Measurements from ENCODE around the gene SPDYE2B. TPM values are rescaled to one million over a fixed set of nuclear protein-coding genes. Genes with fewer than 3 reads are reported as not detected.
"Not testable (repeated sequence)": the region's sequence is repeated elsewhere in the genome, so short reads cannot be mapped to it uniquely, and the experiment has no call there.

The SPDYE2B gene, protein sequence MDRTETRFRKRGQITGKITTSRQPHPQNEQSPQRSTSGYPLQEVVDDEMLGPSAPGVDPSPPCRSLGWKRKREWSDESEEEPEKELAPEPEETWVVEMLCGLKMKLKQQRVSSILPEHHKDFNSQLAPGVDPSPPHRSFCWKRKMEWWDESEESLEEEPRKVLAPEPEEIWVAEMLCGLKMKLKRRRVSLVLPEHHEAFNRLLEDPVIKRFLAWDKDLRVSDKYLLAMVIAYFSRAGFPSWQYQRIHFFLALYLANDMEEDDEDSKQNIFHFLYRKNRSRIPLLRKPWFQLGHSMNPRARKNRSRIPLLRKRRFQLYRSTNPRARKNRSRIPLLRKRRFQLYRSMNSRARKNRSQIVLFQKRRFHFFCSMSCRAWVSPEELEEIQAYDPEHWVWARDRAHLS
- not detected for total RNA-seq

DNA sequence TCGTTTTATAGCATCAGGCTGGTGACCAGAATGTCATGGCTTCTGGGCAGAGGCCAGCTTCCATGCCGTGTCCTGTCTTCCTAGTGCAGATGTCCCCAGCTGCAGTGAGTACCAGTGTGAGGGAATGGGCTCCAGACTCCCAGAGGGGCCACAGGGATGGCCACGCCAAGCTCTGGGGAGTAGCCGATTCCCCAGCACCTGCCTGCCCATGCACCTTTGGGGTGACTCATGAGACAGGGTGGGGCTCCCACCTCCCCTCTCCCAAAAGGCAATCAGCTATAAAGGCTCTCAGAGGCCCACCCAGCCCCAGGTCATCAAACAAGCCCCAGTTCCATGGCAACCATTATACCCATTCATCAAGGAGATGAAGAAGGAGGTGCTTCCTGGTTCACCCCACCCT lies at the start of gene SPDYE2B:
Gene SPDYE2B (plus strand): TSS at position 396 of the 400 bp plus-strand sequence. CDS start 2,030 bp downstream, outside the sequence.
- not testable (repeated sequence) for H3K4me3 Mint-ChIP-seq

DNA sequence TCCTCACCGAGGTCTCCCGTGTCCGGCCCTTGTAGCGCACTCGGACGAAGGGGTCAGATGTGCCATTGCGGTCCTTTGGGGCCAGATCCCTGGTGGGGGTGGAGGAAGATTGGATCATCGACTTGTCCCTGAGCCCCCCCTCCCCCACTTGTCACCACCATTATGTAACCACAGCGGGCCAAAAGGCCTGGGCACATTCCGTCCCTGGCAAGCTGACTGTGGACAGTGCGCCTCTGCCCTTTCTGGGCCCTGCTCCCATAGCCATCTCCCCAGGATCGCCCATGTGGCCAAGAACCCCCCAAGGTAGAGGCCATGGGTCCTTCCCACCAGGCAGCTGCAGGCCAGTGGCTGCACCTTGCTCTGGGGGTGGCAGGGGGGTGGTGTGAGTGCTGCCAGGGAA lies 47.8 kb upstream of the SPDYE2B start:
- DNase-seq, H3K27ac Mint-ChIP-seq, H3K4me1 Mint-ChIP-seq, H3K36me3 Mint-ChIP-seq, H3K4me3 Mint-ChIP-seq, H3K27me3 Mint-ChIP-seq, H3K9me3 Mint-ChIP-seq: not testable (repeated sequence)

More for the DNA sequence above, at the start of gene SPDYE2B:
- not testable (repeated sequence) for H3K4me1 Mint-ChIP-seq, H3K36me3 Mint-ChIP-seq, DNase-seq, H3K27ac Mint-ChIP-seq, H3K27me3 Mint-ChIP-seq, H3K9me3 Mint-ChIP-seq

DNA sequence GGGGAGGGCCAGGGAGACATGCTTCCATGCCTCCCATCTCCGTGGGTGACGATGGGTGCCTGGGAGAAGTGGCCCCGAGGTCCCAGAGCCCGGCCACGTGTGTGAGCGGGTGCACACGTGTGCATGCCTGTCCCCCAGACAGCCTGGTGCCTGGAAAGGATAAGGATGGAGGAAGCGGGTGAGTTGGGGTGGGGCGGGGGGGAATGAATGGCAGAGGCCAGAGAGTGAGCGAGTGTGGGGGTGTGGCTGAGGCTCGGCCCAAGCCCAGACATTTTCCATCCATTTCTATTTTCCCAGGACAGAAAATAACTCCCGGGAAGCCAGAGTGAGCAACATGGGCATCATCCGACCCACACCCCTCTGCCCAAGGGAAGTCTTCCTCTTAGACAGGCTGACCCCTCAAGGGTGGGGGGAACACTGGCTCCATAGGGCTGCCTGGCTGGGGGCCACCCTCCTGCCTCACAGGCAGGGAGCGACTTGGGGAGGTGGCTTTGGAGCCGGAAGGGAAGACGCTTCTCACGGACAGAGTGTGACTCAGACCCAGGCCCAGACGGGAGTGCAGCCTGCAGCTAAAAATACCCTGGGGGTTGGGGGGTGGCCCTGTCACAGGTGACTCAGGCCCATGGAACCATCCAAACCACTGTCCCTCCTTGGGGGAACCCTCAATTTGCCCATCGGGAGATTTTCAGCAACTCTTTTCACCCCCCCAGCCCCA lies 45.5 kb upstream of the SPDYE2B start:
- not testable (repeated sequence) for H3K27ac Mint-ChIP-seq, DNase-seq, H3K27me3 Mint-ChIP-seq, H3K9me3 Mint-ChIP-seq, H3K4me1 Mint-ChIP-seq, H3K4me3 Mint-ChIP-seq, H3K36me3 Mint-ChIP-seq

DNA sequence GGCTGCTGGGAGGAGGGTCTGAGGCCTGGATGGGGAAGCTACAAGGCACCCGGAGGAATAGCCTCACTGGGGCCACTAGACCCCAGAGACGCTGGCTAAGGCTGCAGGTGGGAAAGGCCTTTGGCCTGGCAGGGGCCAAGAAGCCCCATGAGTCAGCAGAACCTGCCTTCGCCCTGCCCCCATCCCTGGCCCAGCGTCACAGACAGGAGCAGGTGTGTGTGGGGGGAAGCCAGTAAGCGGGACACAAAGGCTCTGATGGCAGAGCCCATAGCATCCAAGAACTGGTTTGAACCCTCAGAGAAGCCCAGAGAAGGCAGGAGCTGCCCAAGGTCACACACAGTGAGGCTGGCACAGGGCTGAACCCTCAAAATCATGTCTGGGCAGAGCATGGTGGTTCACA lies 43.3 kb upstream of the SPDYE2B start:
- H3K27ac Mint-ChIP-seq, H3K9me3 Mint-ChIP-seq, H3K27me3 Mint-ChIP-seq: not testable (repeated sequence)

DNA sequence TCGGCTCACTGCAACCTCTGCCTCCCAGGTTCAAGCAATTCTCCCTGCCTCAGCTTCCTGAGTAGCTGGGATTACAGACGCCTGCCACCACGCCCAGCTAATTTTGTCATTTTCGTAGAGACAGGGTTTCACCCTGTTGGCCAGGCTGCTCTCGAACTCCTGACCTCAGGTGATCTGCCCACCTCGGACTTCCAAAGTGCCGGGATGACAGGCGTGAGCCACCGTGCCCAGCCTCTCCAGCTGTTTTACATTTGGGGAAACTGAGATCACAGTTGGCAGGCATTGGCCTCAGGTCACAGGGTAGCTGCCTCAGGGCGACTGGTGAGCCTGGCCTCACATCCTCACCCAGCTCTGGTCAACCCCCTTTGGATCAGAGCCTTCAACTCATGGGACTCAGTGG lies 40.4 kb upstream of the SPDYE2B start:
- not testable (repeated sequence) for H3K4me3 Mint-ChIP-seq, H3K27me3 Mint-ChIP-seq, H3K27ac Mint-ChIP-seq, H3K9me3 Mint-ChIP-seq, H3K4me1 Mint-ChIP-seq, DNase-seq, H3K36me3 Mint-ChIP-seq

More for the DNA sequence above, 43.3 kb upstream of the SPDYE2B start:
- H3K4me3 Mint-ChIP-seq, H3K36me3 Mint-ChIP-seq, DNase-seq, H3K4me1 Mint-ChIP-seq: not testable (repeated sequence)

DNA sequence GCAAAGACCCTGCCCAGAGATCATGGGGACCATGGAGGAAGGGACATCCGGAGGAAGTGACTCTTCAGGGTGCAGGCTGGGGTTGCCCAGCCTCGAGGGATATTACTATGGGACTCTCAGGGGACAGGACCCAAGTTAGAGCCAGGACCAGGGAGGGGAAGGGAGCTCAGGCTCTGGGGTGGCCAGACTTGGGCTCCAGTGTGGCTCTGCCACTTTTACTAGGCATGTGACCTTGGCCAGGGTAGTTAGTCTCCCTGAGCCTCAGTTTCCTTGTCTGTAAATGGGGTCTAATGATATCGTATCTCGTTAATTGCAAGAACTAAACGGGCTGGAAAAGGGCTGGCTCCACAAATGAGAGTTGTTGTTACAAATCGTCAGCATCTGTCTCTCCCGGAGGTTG lies 39.7 kb upstream of the SPDYE2B start:
- H3K4me1 Mint-ChIP-seq, H3K4me3 Mint-ChIP-seq, H3K36me3 Mint-ChIP-seq, H3K27me3 Mint-ChIP-seq, DNase-seq, H3K9me3 Mint-ChIP-seq, H3K27ac Mint-ChIP-seq: not testable (repeated sequence)

DNA sequence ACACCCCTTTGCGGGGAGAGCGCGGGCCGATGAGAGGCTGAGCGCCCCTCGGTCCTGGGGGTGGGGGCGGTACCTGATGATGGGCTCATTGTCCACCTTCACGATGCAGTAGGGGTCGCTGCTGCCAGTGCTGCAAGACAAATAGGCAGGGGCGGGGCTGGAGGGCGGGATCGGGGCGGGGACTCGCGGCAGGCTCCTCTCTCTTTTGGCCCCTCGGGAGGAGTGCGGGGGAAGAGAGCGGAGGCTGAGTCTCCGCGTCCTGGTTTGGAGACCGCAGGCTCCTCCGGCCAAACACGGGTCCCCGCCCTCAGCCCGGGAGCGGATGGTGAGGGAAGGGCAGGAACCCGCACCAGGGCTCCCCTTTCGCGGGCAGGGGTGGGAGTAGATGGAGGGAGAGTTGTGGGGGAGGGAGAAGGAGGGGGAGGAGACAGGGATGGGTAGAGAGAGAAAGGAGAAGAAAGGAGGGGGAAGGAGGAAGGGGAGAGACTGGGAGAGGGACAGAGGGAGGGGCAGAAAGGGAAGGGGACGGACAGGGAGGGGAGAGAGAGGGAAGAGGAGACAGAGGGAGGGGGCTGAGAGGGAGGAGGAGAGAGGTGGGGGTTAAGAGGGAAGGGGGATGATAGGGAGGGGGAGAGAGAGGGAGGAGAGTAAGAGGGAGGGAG lies 39.0 kb upstream of the SPDYE2B start:
- H3K27me3 Mint-ChIP-seq, H3K27ac Mint-ChIP-seq, H3K36me3 Mint-ChIP-seq, H3K9me3 Mint-ChIP-seq, H3K4me1 Mint-ChIP-seq, H3K4me3 Mint-ChIP-seq, DNase-seq: not testable (repeated sequence)

DNA sequence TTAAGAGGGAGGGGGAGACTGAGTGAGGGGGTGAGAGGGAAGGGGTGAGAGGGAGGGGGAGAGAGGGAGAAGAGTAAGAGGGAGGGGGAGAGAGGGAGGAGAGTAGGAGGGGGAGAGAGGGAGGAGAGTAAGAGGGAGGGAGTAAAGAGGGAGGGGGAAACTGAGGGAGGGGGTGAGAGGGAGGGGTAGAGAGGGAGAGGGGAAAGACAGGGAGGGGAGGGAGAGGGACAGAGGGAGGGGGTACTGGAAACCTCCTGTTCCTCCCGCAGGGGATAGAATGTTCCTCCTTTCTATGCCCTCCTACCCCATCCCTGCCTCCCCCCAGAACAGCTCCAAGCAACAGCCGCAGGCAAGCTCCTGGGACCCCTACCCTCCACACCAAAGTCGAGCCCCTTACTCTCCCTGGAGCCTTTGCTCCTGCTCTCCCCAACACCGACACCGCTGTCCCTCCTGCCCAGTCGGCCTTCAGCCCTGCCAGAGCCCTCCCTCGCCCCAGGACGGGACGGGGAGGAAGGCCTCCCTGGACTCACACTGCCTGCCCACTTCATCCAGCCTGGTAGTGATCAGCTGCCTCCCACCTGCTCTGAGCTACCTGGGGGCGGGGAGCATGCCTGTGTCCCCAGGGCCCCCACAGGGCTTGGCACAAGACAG lies 38.3 kb upstream of the SPDYE2B start:
- not testable (repeated sequence) for H3K4me3 Mint-ChIP-seq, H3K9me3 Mint-ChIP-seq, H3K36me3 Mint-ChIP-seq, H3K27ac Mint-ChIP-seq, DNase-seq, H3K4me1 Mint-ChIP-seq, H3K27me3 Mint-ChIP-seq

DNA sequence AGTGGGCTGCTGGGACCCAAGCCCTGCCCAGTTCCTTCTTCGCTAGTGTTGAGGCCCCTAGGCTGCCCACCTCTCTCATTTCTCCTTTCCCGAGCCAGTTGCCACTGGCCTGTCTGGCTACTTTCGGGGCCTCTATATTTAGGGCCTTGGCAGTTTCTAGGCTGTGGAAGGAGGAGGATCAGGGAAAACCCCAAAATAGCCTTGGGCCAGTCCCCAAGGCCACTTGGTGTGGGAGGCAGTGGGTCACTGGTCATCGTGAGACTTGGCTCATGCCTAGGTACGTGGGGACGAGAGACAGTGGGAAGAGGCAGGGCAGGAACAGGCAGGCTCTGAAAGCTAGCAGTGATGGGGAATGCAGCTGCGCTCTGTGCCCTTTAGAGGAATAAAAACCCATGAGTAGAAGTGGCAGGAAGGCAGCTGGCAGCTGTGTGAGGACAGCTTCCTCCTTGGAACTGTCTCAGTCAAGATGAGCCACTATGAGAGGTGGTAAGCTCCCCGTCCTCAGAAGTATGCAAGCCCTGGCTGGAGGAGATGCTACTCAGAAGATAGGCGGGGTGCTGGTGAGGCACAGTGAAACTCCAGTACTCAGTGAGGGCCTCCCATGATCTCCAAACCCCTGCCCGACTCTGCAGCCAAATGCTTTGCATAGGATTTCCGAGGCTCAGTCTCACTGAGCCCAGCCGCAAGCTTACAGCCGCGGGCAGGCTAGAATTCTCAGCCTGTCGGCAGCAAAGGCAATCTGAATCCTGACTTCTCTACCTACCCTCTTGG lies 36.4 kb upstream of the SPDYE2B start:
- H3K4me3 Mint-ChIP-seq, H3K4me1 Mint-ChIP-seq, DNase-seq, H3K9me3 Mint-ChIP-seq, H3K27ac Mint-ChIP-seq, H3K27me3 Mint-ChIP-seq, H3K36me3 Mint-ChIP-seq: not testable (repeated sequence)

DNA sequence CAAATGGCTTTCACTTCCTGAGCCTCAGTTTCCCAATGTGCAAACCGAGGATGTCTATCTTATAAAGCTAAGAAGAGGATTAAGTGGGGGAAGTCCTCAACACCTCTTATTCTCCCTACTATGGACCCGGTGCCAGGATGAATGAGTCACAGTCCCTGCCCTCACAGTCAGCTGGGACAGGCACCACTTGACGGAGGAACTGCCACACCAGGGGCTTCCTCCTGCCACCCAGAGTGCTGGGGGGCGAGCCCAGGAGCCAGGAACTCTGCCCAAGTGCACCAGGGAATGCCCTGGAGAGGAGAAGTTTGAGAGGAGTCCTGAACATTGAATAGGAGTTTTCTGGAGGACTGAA lies 35.8 kb upstream of the SPDYE2B start:
- not testable (repeated sequence) for H3K27me3 Mint-ChIP-seq, H3K36me3 Mint-ChIP-seq, H3K9me3 Mint-ChIP-seq, H3K4me1 Mint-ChIP-seq, H3K4me3 Mint-ChIP-seq, H3K27ac Mint-ChIP-seq, DNase-seq

DNA sequence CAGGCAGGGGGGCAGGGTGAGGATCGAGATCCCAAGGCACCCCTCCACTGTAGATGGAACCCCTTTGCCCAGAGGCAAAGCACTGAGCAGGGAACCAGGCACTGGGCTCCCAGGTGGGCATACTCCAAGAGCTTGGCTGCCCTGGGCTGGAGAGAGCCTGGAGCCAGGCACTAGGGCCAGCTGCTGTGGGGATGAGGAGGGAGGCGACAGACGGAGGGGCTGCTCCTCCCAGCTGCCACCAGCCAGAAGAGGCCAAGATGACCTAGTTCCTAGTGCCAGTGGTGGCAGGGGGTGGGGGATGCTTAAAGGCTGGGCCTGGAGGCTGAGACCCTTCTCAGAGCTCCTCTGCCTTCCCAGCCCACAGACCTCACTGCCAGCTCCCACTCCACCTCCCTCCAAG lies 35.2 kb upstream of the SPDYE2B start:
- H3K9me3 Mint-ChIP-seq, H3K27me3 Mint-ChIP-seq, H3K36me3 Mint-ChIP-seq, DNase-seq, H3K4me1 Mint-ChIP-seq, H3K4me3 Mint-ChIP-seq, H3K27ac Mint-ChIP-seq: not testable (repeated sequence)

DNA sequence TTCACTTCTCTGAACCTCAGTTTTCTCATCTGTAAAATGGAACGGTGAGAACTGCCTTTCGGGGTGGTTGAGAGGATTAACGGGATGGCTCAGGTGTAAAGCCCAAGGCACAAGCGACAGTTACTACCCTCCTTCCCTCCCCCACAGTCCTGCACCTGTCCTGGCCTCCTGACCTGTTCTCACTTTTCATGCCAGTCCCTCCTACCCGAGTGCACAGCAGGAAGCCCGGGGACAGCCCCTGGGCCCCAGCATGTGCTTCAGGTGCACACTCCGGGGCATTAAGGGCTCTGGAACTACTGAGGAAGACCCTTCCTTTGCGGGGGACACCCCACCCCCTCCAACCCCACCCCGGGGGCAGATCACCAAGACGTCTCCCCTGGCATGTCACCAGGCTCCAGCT lies 34.2 kb upstream of the SPDYE2B start:
- H3K9me3 Mint-ChIP-seq, DNase-seq: not testable (repeated sequence)

DNA sequence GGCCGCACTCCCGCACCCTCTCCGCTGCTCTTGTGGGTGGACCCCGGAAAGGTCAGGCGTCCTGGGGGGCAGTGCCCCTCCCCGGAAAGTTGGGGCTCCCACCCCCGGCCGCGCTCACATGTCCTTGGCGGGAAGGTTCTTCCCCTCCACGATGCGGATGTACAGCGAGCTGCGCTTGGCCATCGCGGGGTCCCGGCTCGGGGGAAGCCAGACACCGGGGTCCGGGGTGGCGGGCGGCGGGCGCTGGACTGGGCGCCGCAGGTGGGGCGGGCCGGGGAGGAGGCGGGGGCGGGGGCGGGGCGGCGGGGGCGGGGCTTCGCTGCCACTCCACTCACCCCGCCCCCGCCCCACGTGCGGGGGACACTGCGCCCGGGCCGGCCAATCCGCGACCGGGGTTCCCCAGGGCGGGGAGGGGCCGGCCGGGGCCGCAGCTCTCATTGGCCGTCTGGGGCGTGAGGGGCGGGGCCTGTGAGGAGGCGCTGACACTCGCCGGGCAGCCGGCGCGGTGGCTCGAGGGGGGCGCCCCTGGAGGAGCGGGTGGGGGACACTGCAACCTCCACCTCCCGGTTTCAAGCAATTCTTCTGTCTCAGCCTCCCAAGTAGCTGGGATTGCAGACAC lies 33.5 kb upstream of the SPDYE2B start, which contains the start of gene RASA4:
Gene RASA4 (minus strand): TSS at position 250 of the 619 bp plus-strand sequence. CDS start 67 bp downstream, at position 183.
- not testable (repeated sequence) for H3K9me3 Mint-ChIP-seq, H3K4me1 Mint-ChIP-seq, H3K36me3 Mint-ChIP-seq, H3K4me3 Mint-ChIP-seq, H3K27me3 Mint-ChIP-seq, H3K27ac Mint-ChIP-seq
- DNase-seq: peak; percentile 37

More for the DNA sequence above, 34.2 kb upstream of the SPDYE2B start:
- H3K27me3 Mint-ChIP-seq, H3K4me3 Mint-ChIP-seq, H3K4me1 Mint-ChIP-seq, H3K36me3 Mint-ChIP-seq, H3K27ac Mint-ChIP-seq: not testable (repeated sequence)

DNA sequence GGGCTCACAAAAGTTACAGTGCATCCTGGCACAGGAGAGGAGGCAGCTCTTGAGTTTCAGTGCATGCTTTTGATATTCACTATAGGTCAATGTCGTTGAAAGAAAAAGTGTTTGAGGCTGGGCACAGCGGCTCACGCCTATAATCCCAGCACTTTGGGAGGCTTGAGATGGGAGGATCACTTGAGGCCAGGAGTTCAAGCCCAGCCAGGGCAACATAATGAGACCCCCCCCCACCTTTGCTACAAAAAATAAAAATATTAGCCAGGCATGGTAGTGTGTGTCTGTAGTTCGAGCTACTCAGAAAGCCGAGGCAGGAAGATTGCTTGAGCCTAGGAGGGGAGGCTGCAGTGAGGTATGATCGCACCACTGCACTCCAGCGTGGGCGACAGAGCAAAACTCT lies 32.0 kb upstream of the SPDYE2B start:
- DNase-seq, H3K27me3 Mint-ChIP-seq, H3K27ac Mint-ChIP-seq, H3K4me1 Mint-ChIP-seq, H3K4me3 Mint-ChIP-seq, H3K9me3 Mint-ChIP-seq, H3K36me3 Mint-ChIP-seq: not testable (repeated sequence)

Measured in activated naive CD8-positive, alpha-beta T cell treated with anti-CD3 and anti-CD28 coated beads for 36 hours (primary cell).